Stimulated activated memory B cell treated with anti-CD40 and anti-IgM and Interleukin-4, amounts not matched to agents 10 μg/mL and 1 μg/mL and 100 μg/mL, for 72 hours (primary cell): ENCODE measurements around the gene FMNL2.
A peak's percentile ranks its signal among the peaks of the same experiment; 100 is the strongest.
"Not testable (repeated sequence)": the region's sequence is repeated elsewhere in the genome, so short reads cannot be mapped to it uniquely, and the experiment has no call there.

Source experiments
- ATAC-seq: fragments of 150-1000 bp; cut with Tn5 transposase; 2 replicates; pipeline ENCODE4 v1.10.0; 2021
- H3K27ac Mint-ChIP-seq: one replicate; pipeline ENCODE4 v1.8.0; 2022; ENCODE audit warnings: mild to moderate bottlenecking, mixed read lengths
- H3K27me3 Mint-ChIP-seq: one replicate; pipeline ENCODE4 v1.8.0; 2022; ENCODE audit warnings: mixed read lengths
- H3K36me3 Mint-ChIP-seq: one replicate; pipeline ENCODE4 v1.8.0; 2022; ENCODE audit warnings: mixed read lengths
- H3K4me1 Mint-ChIP-seq: one replicate; pipeline ENCODE4 v1.8.0; 2022; ENCODE audit warnings: mixed read lengths
- H3K4me3 Mint-ChIP-seq: one replicate; pipeline ENCODE4 v1.8.0; 2022; ENCODE audit warnings: mild to moderate bottlenecking, moderate library complexity, mixed read lengths
- H3K9me3 Mint-ChIP-seq: one replicate; pipeline ENCODE4 v1.8.0; 2022; ENCODE audit warnings: mixed read lengths

FMNL2 gene

DNA sequence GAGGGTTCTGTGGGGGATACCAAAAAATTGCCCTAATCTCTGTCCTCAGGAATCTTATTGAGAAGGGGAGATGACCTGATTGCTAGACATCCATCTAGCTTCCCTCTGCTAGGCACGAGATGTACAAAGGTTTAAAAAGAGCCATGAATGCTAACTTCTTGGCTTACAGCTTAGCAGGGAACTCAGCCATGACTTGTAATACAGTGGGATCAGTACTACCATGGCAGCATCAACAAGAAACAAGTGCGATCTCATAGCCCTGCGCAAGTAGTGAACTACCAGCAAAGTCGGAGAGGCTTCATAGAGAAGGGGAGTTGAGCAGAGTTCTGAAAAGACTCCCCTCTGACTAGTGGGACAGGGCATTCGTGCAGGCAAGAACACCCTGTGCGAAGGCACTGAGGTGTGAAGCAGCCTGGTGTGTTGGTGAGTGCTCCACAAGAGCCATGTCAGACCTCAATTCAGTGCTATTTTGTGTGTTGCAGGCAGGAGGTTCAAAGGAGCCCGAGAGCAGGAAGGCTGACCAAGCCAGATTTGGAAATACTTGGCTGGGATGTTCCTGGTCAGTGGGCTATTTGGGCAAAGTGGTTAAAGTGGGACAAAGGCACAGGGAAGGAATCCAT, 130.0 kb downstream of the FMNL2 start:
- Mint-ChIP-seq H3K27ac (no peak overlapping the region), H3K27me3 (no peaks in the 10 kb centered on the region), H3K4me3 (no peak overlapping the region), H3K9me3 (no peaks in the 10 kb centered on the region), H3K36me3 (no peaks in the 10 kb centered on the region), H3K4me1 (peaks cover 43% of the 10 kb centered on the region)
- no peak for ATAC-seq

DNA sequence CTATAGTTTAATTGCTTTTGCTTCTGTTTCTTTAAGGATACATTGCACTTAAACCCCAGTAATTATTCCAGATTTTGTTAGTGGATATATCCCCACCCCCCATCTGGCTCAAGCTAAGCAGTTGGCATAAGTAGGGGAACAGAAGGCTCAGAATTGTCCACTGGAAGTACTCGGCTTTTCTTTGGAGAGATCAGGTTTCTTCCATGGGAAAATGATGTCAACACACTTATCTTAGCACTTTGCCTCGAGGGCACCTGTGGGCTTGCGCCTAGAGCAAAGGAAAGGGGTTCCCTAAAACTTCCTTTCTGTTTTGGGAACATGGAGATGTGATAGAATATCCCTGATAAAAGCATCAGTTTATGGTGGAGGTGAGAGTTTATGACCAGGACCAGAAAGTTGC, 130.6 kb downstream of the FMNL2 start:
- peak overlapping the region; percentile 72 for H3K27ac Mint-ChIP-seq
- no peaks in the 10 kb centered on the region for H3K9me3 Mint-ChIP-seq
- no peaks in the 10 kb centered on the region for H3K36me3 Mint-ChIP-seq
- peaks cover 43% of the 10 kb centered on the region for H3K4me1 Mint-ChIP-seq
- H3K4me3 Mint-ChIP-seq = no peak overlapping the region
- no peak for ATAC-seq
- H3K27me3 Mint-ChIP-seq = no peaks in the 10 kb centered on the region

DNA sequence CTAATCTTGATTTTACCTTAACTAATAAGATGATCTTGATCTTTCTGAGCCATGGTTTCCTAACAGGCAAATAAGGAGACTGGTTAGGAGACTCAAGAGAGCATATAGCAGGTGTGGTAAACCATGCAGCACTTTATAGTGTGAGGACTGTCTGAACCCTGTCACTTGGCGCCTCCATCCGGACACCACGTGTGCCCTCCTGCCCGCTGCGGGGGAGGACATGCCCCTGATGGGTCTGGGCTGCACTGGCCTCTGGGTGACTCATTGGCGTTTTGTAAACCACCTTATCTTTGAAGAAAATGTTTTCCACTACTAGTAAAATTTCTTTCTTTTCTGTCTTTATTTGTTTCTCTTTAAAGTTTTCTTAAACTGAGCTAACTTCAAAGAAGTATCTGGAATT, 131.1 kb downstream of the FMNL2 start:
- Mint-ChIP-seq H3K4me1 (peaks cover 43% of the 10 kb centered on the region), H3K27ac (peak overlapping the region; percentile 72), H3K36me3 (no peaks in the 10 kb centered on the region), H3K27me3 (no peaks in the 10 kb centered on the region), H3K9me3 (no peaks in the 10 kb centered on the region), H3K4me3 (no peak overlapping the region)
- peak; percentile 65 for ATAC-seq

DNA sequence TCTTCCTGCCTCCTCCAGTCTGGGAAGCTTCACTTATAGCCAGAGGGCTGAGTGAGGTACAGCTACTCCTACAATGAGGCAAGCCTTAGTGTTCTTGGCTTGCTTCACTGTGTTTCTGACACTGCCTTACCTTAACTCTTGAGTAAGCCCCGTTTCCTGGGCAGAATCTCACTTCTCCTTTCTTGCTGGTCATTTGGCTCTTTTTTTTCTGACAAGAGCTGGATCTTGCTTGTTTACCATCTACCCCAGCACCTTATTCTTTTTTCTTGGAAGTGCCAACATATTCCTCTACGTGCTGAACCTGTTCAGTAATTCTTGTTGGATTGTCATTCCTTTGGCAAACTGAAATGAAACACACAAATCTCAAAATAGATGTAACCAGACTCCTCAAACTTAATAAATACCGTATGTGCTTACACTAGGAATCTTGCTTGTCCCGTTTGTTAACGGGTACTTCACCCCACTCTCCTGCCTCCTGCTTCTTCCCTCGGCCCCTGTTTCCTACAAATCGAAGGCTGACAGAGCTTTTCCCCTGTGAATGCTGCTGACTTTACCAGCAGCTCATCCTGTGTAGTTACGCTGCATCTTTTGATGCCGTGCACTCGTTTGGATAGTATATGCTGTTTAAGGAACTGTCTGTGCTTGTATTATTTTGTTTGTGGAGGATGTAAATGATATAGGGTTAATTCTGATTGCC, 132.2 kb downstream of the FMNL2 start:
- peak; percentile 87 for ATAC-seq
- H3K9me3 Mint-ChIP-seq = no peaks in the 10 kb centered on the region
- no peaks in the 10 kb centered on the region for H3K36me3 Mint-ChIP-seq
- peak overlapping the region; percentile 55 for H3K4me3 Mint-ChIP-seq
- peaks cover 43% of the 10 kb centered on the region for H3K4me1 Mint-ChIP-seq
- H3K27me3 Mint-ChIP-seq = no peaks in the 10 kb centered on the region
- H3K27ac Mint-ChIP-seq = peak overlapping the region; percentile 72

DNA sequence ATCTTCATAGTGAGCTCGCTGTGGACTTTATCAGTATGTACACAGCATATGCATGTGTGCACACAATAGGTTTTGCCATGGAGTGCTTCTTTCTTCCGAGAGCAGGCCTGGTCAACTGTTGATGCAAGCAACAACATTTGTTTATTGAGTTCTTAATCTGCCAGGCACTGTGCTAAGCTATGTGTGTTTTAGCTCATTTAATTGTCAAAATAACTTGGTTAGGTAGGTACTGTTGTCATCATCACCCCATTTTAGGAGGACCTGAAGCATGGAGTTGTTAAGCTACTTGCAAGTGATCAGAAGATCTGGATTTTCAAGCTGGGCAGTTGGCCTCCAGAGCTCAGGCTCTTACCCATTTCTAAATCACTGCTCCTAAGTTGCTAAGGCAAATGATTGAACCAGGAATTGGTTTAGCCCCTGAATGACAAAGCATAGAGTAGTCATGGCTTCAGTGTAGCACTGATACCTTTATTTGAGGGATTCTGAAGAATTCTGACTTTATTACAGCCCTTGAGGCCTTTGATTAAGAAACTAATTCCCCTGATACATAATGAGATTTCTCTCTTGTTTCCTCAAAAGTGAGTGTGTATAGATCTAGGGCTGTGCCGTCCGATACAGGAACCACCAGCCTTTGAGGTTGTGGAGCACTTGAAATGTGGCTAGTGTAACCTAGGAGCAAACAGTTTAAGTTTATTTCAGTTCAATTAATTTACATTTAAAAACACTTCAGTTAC, 132.9 kb downstream of the FMNL2 start:
- peak overlapping the region; percentile 55 for H3K4me3 Mint-ChIP-seq
- no peaks in the 10 kb centered on the region for H3K27me3 Mint-ChIP-seq
- peak overlapping the region; percentile 72 for H3K27ac Mint-ChIP-seq
- ATAC-seq = no peak
- H3K4me1 Mint-ChIP-seq = peaks cover 43% of the 10 kb centered on the region
- no peaks in the 10 kb centered on the region for H3K36me3 Mint-ChIP-seq
- H3K9me3 Mint-ChIP-seq = no peaks in the 10 kb centered on the region

DNA sequence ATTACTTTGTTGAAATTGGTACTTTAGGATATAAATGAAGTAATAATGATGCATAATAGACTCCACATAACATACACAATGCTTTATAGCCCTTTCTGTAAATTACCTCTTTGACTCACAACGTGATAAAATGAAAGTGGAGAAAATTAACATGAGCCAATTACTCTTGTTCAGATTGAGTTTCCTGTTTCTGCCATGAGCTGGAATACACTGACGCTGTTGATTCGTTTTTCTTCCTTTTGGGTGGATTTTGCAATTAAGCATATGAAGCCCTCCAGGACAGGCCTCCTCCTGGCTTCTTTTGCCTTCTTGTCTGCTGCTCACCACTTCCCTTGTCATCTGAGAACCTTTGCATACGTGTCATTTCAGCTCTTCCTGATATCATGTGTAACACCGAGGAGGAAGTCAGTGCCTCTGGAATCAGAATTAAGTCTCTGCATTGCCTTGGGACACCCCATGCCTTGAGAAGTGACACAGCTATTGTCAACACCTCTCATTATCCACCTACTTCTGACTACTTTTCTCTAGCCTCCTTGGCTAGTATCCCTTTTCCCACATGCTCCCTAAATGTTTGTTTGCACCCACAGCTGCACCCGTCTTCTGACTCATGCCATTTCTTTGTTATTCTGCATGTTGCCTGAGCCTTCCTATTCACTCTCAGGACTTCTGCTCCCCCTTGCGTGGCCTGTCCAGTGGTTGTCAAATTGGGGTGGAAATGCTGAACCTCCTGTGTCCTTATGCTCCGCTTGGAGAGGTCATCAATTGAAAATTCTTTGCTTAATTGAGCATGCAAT, 134.1 kb downstream of the FMNL2 start:
- no peaks in the 10 kb centered on the region for H3K9me3 Mint-ChIP-seq
- H3K27me3 Mint-ChIP-seq = no peaks in the 10 kb centered on the region
- ATAC-seq = no peak
- peaks cover 43% of the 10 kb centered on the region for H3K4me1 Mint-ChIP-seq
- H3K27ac Mint-ChIP-seq = peak overlapping the region; percentile 69
- H3K36me3 Mint-ChIP-seq = no peaks in the 10 kb centered on the region
- H3K4me3 Mint-ChIP-seq = peak overlapping the region; percentile 39

DNA sequence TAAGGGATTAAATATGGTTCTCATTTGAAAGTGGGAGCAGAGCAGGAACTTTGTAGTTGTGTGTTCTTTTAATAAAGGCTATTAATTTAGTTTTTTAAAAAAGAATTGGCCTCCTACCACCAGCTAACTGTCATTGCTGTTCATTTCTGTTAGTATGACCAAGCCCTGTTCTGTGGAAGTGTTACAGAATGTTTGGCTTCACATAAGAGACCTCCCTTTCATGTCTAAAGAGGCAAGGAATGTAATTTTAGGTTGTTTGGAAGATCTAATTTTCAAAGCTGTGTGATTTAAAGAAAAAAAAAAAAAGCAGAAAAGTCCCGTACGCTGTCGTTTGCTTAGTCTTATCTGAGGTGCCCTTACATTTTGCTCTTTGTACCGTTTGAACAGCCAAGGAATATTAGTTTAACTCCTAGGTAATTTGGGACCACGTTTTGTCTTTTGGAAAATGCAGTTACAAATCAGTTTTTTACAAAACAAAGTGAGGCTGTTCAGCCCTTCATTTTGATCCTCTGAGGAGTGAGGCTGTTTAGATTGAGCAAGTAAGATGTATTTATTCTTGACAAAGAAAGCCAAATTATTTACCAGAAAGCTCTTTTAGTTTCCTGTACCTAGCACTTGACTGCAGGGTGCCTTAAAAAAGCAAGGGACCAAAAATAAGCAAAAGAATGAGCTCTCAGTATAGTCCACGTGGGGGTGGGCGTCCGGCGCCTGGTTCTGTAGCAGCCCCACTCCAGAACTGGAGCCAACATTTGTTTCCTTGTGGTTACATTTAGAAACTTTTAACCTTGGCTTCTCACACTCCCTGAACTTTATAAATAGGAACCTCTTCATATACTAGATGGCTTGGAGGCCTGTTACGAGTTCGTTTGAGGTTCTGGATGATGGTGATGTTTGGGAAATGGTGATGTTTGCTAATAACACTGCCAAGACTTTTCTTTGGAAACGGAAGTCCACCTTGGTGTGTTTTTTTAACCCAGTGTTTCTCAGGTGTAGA, 136.2 kb downstream of the FMNL2 start:
- ATAC-seq = no peak
- Mint-ChIP-seq H3K4me1 (peaks cover 30% of the 10 kb centered on the region), H3K36me3 (no peaks in the 10 kb centered on the region), H3K9me3 (no peaks in the 10 kb centered on the region), H3K27me3 (no peaks in the 10 kb centered on the region), H3K27ac (no peak overlapping the region), H3K4me3 (no peak overlapping the region)

DNA sequence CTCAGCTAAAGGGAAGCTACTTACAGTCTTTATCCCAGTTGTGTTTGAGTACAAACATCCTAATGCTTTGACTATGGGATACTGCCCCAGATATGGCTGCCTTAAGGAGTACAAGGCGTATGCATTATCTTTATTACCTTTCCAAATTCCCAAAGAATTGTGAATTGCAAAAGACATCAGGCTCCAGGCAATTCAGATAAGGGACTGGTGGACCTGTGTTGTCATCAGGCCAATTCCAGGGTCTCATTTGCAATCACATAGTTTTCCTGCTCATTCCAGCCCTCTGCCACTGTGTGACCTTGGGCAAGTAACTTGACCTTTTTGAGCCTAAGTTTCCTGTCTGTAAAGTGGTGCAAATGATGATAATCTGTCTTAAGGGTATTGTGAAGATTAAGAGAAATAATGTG, 137.5 kb downstream of the FMNL2 start:
- no peaks in the 10 kb centered on the region for H3K27me3 Mint-ChIP-seq
- no peak for ATAC-seq
- H3K4me1 Mint-ChIP-seq = peaks cover 17% of the 10 kb centered on the region
- no peaks in the 10 kb centered on the region for H3K36me3 Mint-ChIP-seq
- H3K9me3 Mint-ChIP-seq = no peaks in the 10 kb centered on the region
- no peak overlapping the region for H3K27ac Mint-ChIP-seq
- no peak overlapping the region for H3K4me3 Mint-ChIP-seq

DNA sequence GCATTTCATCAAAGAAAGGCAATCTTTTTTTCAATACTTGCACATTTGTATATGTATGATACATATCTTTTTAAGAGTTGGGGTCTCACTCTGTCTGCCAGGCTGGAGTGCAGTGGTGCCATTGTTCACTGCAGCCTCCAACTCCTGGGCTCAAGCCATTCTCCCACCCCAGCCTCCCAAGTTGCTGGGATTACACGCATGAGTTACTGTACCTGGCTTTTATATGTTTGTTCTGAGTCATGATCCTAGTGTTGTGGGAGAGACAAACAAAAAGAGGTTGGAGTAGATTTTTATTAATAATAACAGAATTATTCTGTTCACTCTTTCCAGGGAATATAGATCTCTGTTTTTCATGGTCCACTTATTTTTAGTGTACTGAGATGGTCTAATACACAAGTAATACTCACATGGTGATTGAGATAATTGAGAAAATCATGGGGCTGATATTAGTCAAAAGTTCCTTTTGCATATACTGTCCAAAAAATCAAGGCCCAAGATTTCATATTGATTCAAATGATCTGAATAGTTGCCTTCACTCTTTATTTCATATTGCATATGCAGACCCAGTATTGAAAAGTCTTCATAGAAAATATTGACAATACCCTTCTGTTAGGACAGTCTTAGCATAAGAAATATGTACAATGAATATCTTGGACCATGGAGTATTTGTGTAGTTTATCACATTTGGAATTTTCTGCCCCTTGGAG, 138.3 kb downstream of the FMNL2 start:
- Mint-ChIP-seq H3K4me1 (peaks cover 11% of the 10 kb centered on the region), H3K4me3 (no peak overlapping the region), H3K27me3 (no peaks in the 10 kb centered on the region), H3K36me3 (no peaks in the 10 kb centered on the region), H3K9me3 (no peaks in the 10 kb centered on the region), H3K27ac (no peak overlapping the region)
- no peak for ATAC-seq

DNA sequence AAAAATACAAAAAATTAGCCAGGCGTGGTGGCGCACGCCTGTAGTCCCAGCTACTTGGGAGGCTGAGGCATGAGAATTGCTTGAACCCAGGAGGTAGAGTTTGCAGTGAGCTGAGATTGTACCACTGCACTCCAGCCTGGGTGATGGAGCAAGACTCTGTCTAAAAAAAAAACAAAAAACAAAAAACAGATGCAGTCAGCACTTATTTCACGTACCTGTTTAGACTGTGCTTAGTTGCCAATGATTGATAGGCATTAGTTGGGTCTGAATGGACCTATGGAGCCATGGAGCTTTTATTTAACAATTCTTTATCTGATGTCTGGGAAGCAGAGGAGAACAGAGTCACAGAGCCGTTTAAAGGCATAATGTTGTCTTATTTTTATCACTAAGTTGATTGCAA, 139.5 kb downstream of the FMNL2 start:
- not testable (repeated sequence) for ATAC-seq, H3K4me3 Mint-ChIP-seq, H3K27ac Mint-ChIP-seq, H3K4me1 Mint-ChIP-seq, H3K9me3 Mint-ChIP-seq, H3K36me3 Mint-ChIP-seq, H3K27me3 Mint-ChIP-seq

DNA sequence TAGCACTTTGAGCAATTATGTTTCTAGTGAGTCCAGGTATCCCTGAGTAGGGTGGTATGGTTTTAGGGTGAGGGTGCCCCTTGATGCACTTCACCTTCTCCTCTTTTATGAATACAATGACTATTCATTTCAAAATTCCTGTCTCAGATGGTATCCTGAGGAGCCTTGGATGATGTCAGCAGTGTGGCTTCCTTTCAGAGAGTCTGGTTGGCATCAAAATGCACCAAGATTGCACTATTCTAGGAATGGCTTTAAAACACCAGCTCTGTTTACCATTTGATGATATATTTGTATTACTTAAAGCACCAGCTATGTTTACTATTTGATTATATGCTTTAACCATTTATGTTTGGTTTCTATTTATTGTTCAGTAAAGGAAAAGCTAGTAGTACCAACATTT, 141.0 kb downstream of the FMNL2 start:
- Mint-ChIP-seq H3K27ac (no peak overlapping the region), H3K36me3 (no peaks in the 10 kb centered on the region), H3K27me3 (no peaks in the 10 kb centered on the region), H3K4me1 (no peaks in the 10 kb centered on the region), H3K4me3 (no peak overlapping the region), H3K9me3 (no peaks in the 10 kb centered on the region)
- ATAC-seq = no peak

DNA sequence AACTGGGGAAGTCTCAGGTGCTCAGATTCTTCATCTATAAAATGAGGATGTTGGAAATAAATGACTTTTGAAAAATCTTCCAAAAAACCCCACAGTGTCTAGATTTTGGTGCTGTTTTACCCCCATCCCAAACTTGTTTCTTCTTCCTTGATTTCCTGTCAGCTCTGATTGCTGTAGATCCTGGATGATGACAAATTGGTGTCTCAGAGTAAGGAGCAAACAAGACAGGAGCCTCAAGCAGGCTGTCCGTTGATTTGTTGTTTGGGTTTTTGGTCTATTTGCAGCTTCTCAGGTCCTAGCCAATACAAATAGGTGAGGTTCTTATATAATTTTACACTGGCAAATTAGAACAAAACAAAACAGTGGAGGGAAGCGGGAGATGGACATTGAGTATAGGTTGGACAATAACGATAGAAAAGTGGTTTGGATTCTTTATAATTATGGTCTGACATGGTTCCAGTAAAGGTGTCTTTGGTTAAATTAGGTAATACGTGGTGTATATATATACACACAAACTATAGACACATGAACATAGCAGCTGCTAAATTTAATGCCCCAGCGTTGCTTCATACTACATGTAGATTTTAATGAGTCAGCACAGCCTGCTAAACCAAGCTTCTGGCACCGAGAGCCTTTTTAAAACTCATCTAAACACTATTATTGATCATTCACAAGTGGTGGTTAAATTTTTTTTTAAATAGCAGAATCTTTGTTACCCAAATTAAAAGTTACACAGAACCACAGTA, 142.5 kb downstream of the FMNL2 start:
- no peaks in the 10 kb centered on the region for H3K36me3 Mint-ChIP-seq
- no peak for ATAC-seq

DNA sequence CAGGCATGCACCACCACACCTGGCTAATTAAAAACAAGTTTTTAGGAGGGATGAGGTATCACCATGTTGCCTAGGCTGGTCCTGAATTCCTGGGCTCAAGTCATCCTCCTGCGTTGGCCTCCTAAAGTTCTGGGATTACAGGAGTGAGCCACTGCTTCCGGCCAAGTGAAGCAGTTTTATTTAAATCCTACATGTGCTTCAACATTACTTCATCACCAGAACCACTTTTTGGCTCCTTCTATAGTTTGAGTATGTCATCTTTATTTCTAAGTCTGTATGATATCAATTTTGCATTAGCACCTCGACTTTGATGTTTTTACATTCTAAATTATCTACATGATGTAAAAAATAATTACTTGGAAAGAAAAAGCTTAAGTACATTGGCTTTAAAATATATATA, 144.3 kb downstream of the FMNL2 start:
- Mint-ChIP-seq H3K27me3 (no peaks in the 10 kb centered on the region), H3K9me3 (no peaks in the 10 kb centered on the region), H3K36me3 (no peaks in the 10 kb centered on the region), H3K27ac (no peak overlapping the region), H3K4me1 (no peaks in the 10 kb centered on the region), H3K4me3 (no peak overlapping the region)
- ATAC-seq = no peak

More for the DNA sequence above, 142.5 kb downstream of the FMNL2 start:
- H3K27ac Mint-ChIP-seq = no peak overlapping the region
- no peaks in the 10 kb centered on the region for H3K27me3 Mint-ChIP-seq
- no peaks in the 10 kb centered on the region for H3K9me3 Mint-ChIP-seq
- no peaks in the 10 kb centered on the region for H3K4me1 Mint-ChIP-seq
- H3K4me3 Mint-ChIP-seq = no peak overlapping the region
